AG04449 (cell line): Measurements from ENCODE around the gene HSPA2.

ENCODE experiments used
- CTCF ChIA-PET: fragments of 350-600 bp; formaldehyde crosslinking; extraction: SDS; loops from one replicate; lab custom pipeline; 2021; ENCODE audit warnings: antibody characterized with exemption; lab: Yijun Ruan, JAX
- POLR2A ChIA-PET: fragments of 400-600, 350-600 bp; formaldehyde crosslinking; extraction: SDS; loops from one replicate; lab custom pipeline; 2020; ENCODE audit warnings: antibody characterized with exemption, inconsistent platforms; lab: Yijun Ruan, JAX
- DNase-seq: peaks from one replicate; pipeline ENCODE4 v3.0.0-alpha.2; 2010; ENCODE audit warnings: low read depth, low spot score
- H3K4me3 ChIP-seq: 2 replicates; pipeline ENCODE4 v1.5.1; 2011; ENCODE audit warnings: low read depth, mild to moderate bottlenecking, control low read depth, low read length
- TF ChIP-seq, protein P1 (sequence below): IDR thresholded peaks from one replicate; pipeline ENCODE4 v1.5.1; 2011; ENCODE audit warnings: mild to moderate bottlenecking, moderate library complexity, low read length, control low read depth, inconsistent platforms; ENCODE audit not compliant: insufficient read depth; ENCODE audit errors: missing control alignments

HSPA2 gene

DNA sequence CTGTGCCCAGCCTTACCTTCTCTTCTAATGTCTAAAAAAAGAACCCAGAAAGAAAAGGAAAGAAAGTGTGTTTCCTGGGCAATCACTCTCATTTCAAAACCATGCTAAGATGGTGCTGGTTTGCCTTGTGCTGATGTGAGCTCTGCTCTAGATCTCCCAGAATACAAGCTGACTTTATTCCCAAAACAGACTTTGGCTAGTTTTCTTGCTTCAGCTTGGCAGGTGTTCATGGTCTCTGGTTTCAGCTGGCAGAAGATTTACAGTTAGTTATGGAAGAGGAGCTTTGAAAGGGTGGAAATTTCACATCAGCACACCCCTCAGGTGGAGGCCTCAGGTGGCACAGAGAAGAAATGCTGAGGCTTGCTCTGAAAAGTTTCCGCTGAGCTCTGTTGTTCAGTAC, 43.6 kb downstream of the HSPA2 start:
- ChIA-PET CTCF (interaction anchor here (1.2 kb wide), 1 partner anchor 53 kb away, joined by 4 read pairs; no protein-coding TSS in a partner anchor), POLR2A (no interaction called here)
- no peak overlapping the region for H3K4me3 ChIP-seq
- TF ChIP-seq, protein P1, sequence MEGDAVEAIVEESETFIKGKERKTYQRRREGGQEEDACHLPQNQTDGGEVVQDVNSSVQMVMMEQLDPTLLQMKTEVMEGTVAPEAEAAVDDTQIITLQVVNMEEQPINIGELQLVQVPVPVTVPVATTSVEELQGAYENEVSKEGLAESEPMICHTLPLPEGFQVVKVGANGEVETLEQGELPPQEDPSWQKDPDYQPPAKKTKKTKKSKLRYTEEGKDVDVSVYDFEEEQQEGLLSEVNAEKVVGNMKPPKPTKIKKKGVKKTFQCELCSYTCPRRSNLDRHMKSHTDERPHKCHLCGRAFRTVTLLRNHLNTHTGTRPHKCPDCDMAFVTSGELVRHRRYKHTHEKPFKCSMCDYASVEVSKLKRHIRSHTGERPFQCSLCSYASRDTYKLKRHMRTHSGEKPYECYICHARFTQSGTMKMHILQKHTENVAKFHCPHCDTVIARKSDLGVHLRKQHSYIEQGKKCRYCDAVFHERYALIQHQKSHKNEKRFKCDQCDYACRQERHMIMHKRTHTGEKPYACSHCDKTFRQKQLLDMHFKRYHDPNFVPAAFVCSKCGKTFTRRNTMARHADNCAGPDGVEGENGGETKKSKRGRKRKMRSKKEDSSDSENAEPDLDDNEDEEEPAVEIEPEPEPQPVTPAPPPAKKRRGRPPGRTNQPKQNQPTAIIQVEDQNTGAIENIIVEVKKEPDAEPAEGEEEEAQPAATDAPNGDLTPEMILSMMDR: no peak
- no peak for DNase-seq

GRCh38 chr14:64591809-64592208, 51.3 kb downstream of the HSPA2 start:
- DNase-seq: no peak
- ChIA-PET POLR2A (no interaction called here), CTCF (no interaction called here)
- TF ChIP-seq, protein P1: no peak
- H3K4me3 ChIP-seq: no peak overlapping the region
